ENCODE measurements around the gene PPY.
"Not testable (repeated sequence)": the region's sequence is repeated elsewhere in the genome, so short reads cannot be mapped to it uniquely, and the experiment has no call there.

The PPY gene

GRCh38 chr17:43928609-43929008, 13.7 kb downstream of the PPY start:
- no peak for DNase-seq

GRCh38 chr17:43927929-43928328, 14.3 kb downstream of the PPY start:
- DNase-seq, result not testable (repeated sequence)

- peak; percentile 31 for DNase-seq
Observed at GRCh38 chr17:43927060-43927864, 15.0 kb downstream of the PPY start.

- no peak for DNase-seq
Observed at GRCh38 chr17:43924558-43924957, 17.7 kb downstream of the PPY start.

- no peak for DNase-seq
Observed at GRCh38 chr17:43920500-43921095, 21.7 kb downstream of the PPY start.

GRCh38 chr17:43918026-43918389, 24.3 kb downstream of the PPY start:
- no peak for DNase-seq

GRCh38 chr17:43917348-43918025, 24.8 kb downstream of the PPY start:
- no peak for DNase-seq

- DNase-seq, result no peak
Observed at GRCh38 chr17:43917016-43917347, 25.3 kb downstream of the PPY start.

GRCh38 chr17:43916385-43916784, 25.9 kb downstream of the PPY start:
- DNase-seq, result no peak

GRCh38 chr17:43915559-43915958, 26.7 kb downstream of the PPY start:
- no peak for DNase-seq

GRCh38 chr17:43914451-43914850, 27.8 kb downstream of the PPY start:
- DNase-seq, result no peak

- DNase-seq, result no peak
Observed at GRCh38 chr17:43913584-43913983, 28.7 kb downstream of the PPY start.

- peak; percentile 5 for DNase-seq
Observed at GRCh38 chr17:43912635-43913304, 29.5 kb downstream of the PPY start.

GRCh38 chr17:43911904-43912303, 30.4 kb downstream of the PPY start:
- DNase-seq, result peak; percentile 9

- no peak for DNase-seq
Observed at GRCh38 chr17:43909537-43910231, 32.6 kb downstream of the PPY start.

GRCh38 chr17:43907998-43908721, 34.1 kb downstream of the PPY start:
- peak; percentile 67 for DNase-seq

GRCh38 chr17:43907425-43907981, 34.8 kb downstream of the PPY start, which contains the start of gene MPP2:
TSS of gene MPP2 (minus strand) at chr17:43907536. CDS start at chr17:43904460, 3,076 bp downstream.
- peak; percentile 76 for DNase-seq

- DNase-seq, result no peak
Observed at GRCh38 chr17:43906951-43907424, 35.3 kb downstream of the PPY start.

- DNase-seq, result peak; percentile 59
Observed at GRCh38 chr17:43905985-43906852, 36.1 kb downstream of the PPY start.

- peak; percentile 18 for DNase-seq
Observed at GRCh38 chr17:43905400-43905984, 36.8 kb downstream of the PPY start.
